Measurements from ENCODE around the gene CCN2.

DNA sequence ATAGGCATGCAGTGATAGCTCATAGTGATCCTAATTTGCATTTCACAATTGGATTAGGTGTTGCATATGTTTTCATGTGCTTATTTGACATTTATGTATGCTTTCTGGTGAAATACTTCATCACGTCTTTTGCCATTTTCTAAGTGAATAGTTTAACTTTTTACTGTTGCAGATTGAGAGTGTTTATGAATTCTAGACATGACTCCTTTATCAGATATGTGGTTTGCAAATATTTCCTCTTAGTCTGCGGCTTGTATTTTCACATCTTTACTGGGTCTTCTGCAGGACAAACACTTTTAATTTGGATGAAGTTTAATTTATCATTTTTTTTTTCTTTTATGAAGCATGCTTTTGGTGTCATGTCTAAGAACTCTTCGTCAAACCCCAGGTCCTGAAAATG lies 39.2 kb downstream of the CCN2 start:
- TF ChIP-seq SPI1 (IDR thresholded peaks at IDR 0.05; ENCODE audit: low read depth, low read length) (no peak), POLR2A (IDR thresholded peaks at IDR 0.05; ENCODE audit: low read depth, low read length) (no peak)

Measured in GM12891 (cell line).